Stimulated activated naive CD8-positive, alpha-beta T cell treated with anti-CD3 and anti-CD28 coated beads, Interleukin-15, amount 100 ng/mL, for 72 hours (primary cell): Measurements from ENCODE around the gene DTNBP1.
A peak's percentile ranks its signal among the peaks of the same experiment; 100 is the strongest.

Experiments
- ATAC-seq: fragments of 150-1000 bp; cut with Tn5 transposase; 2 replicates; pipeline ENCODE4 v1.10.0; 2021; ENCODE audit warnings: mild to moderate bottlenecking, moderate library complexity
- DNase-seq, 2 donors: peaks; one replicate each; pipeline ENCODE4 v3.0.0; 2021 to 2022
- H3K27ac Mint-ChIP-seq, 2 donors: one replicate each; pipeline ENCODE4 v1.8.0; 2022; ENCODE audit warnings: mild to moderate bottlenecking in 2 of 2, mixed read lengths in 2 of 2, moderate library complexity in 2 of 2
- H3K27me3 Mint-ChIP-seq: one replicate; pipeline ENCODE4 v1.8.0; 2022; ENCODE audit warnings: mixed read lengths
- H3K4me1 Mint-ChIP-seq: one replicate; pipeline ENCODE4 v1.8.0; 2022; ENCODE audit warnings: mild to moderate bottlenecking, mixed read lengths
- H3K4me3 Mint-ChIP-seq, 2 donors: one replicate each; pipeline ENCODE4 v1.8.0; 2022; ENCODE audit warnings: mild to moderate bottlenecking in 2 of 2, mixed read lengths in 2 of 2, moderate library complexity in 1 of 2
- H3K9me3 Mint-ChIP-seq, 2 donors: one replicate each; pipeline ENCODE4 v1.8.0; 2022; ENCODE audit warnings: mixed read lengths in 2 of 2

DTNBP1 gene

GRCh38 chr6:15594512-15595259 is 68.1 kb downstream of the DTNBP1 start:
- ATAC-seq (no peak), DNase-seq (no peak)
- H3K27ac Mint-ChIP-seq, result no peak overlapping the region

DNA sequence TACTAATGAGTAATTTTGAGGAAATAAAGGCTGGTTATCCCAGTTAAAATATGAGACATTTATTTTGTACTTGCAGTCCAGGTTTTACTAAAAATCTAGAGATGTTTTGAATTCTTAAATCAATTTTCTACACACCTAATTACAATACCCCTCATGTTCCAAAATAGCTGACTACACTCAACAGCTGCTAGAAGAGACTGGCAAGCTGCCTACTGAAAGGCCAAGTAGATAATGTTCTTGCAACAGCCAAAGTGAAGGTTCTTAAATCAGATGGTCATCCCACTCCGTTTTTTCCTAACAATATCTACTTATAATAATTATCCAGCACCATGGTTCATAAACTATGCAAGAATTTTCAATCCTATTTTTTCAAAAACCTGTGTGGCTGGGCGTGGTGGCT is 69.0 kb downstream of the DTNBP1 start:
- no peak overlapping the region for H3K27ac Mint-ChIP-seq
- no peak overlapping the region for H3K4me3 Mint-ChIP-seq
- DNase-seq (no peak), ATAC-seq (no peak)
- peaks cover 51% of the 10 kb centered on the region for H3K4me1 Mint-ChIP-seq
- H3K9me3 Mint-ChIP-seq, result no peaks in the 10 kb centered on the region
- no peaks in the 10 kb centered on the region for H3K27me3 Mint-ChIP-seq

More at GRCh38 chr6:15594512-15595259, 68.1 kb downstream of the DTNBP1 start:
- Mint-ChIP-seq H3K9me3 (no peaks in the 10 kb centered on the region), H3K4me1 (peaks cover 42% of the 10 kb centered on the region), H3K27me3 (no peaks in the 10 kb centered on the region), H3K4me3 (no peak overlapping the region)

DNA sequence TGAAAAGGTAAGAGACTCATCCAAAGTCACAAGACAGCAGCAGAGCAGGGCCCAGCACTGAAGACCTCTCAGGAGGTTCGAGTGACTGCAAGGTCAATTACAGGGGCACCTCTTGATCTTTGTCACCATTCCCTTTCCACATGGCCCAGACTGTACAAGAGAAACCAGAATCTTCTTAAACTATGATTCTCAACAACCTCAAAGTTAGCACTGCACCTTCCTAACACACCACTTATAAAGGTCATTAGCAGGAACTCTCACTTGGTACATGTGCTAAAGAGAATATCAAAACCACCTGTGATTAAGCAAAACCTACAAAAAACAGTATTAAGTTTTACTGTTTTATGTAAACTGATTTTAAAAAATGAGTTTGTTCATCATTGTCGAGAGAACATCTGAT is 70.2 kb downstream of the DTNBP1 start:
- H3K27ac Mint-ChIP-seq, result no peak overlapping the region
- DNase-seq, result no peak
- H3K4me1 Mint-ChIP-seq, result peaks cover 57% of the 10 kb centered on the region
- no peaks in the 10 kb centered on the region for H3K27me3 Mint-ChIP-seq
- ATAC-seq, result no peak
- no peaks in the 10 kb centered on the region for H3K9me3 Mint-ChIP-seq
- H3K4me3 Mint-ChIP-seq, result no peak overlapping the region

DNA sequence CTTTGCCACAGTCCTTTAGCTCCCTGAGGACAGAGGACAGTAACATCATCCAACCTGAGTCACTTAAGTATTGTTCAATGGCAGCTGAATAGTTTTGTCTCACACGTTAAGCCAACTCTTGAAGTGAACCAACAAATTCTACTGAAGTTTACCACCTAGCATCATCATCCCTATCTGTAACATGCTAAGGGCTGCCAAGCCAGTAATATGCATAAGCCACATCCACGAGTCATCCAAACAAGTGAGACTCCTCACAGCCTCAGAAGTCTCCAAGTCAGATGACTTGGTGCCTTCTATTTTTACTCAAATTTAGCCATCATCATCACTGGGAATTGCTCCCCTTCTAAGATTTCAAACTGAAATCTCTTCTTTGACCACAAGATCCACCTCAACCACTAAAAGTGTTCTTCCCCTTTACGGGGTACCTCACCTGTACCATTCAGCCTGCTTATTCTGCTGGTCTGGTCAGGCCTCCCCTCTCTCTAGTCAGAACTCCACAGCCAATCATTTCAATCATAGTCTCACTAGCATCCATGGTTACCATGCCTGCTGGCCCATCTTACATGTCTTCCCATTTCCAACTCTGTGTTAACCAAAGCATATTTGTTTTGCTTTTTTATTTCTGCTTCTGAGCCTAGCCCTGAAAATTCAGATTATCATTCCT is 73.7 kb downstream of the DTNBP1 start:
- ATAC-seq (peak; percentile 99), DNase-seq (peak in 1 of 2 donors; percentile 46)
- H3K27ac Mint-ChIP-seq, result no peak overlapping the region
- no peaks in the 10 kb centered on the region for H3K27me3 Mint-ChIP-seq
- no peak overlapping the region for H3K4me3 Mint-ChIP-seq
- peaks cover 43% of the 10 kb centered on the region for H3K4me1 Mint-ChIP-seq
- H3K9me3 Mint-ChIP-seq, result no peaks in the 10 kb centered on the region

- no peak for ATAC-seq
- Mint-ChIP-seq H3K9me3 (no peaks in the 10 kb centered on the region), H3K27me3 (no peaks in the 10 kb centered on the region), H3K4me1 (peaks cover 32% of the 10 kb centered on the region), H3K4me3 (no peak overlapping the region), H3K27ac (peak overlapping the region in 1 of 2 donors; percentile 62)
- no peak for DNase-seq
Measured at GRCh38 chr6:15586503-15586902, 76.3 kb downstream of the DTNBP1 start.

DNA sequence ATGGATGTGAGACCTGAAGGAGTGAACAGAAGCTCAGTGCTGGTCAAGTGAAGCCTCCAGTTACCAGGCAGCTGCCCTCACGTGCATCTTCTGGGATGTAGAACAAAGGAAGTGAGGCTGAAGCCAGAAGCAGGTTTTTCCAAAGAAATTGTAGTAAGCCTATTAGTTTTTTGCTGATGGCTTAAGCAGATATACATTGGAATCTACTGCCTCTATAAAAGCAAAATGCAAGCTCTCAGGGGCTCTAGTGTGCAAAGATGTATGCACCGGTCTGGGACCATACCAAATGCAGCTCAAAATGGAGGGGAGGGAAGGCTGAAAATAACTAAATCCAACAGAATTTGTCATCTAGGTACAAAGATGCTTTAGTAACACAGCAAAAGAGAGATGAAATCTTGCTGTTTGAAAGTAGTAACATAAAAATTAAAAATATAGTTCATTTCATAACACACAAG is 77.0 kb downstream of the DTNBP1 start:
- H3K27ac Mint-ChIP-seq, result no peak overlapping the region

GRCh38 chr6:15582499-15582898 is 80.3 kb downstream of the DTNBP1 start:
- ATAC-seq, result no peak
- H3K27ac Mint-ChIP-seq, result no peak overlapping the region
- H3K27me3 Mint-ChIP-seq, result no peaks in the 10 kb centered on the region

More for the DNA sequence above, 77.0 kb downstream of the DTNBP1 start:
- DNase-seq (no peak), ATAC-seq (no peak)
- H3K27me3 Mint-ChIP-seq, result no peaks in the 10 kb centered on the region
- no peak overlapping the region for H3K4me3 Mint-ChIP-seq
- H3K9me3 Mint-ChIP-seq, result no peaks in the 10 kb centered on the region
- peaks cover 32% of the 10 kb centered on the region for H3K4me1 Mint-ChIP-seq

GRCh38 chr6:15581751-15582150 is 81.1 kb downstream of the DTNBP1 start:
- H3K27me3 Mint-ChIP-seq, result no peaks in the 10 kb centered on the region
- ATAC-seq (no peak), DNase-seq (no peak)
- H3K27ac Mint-ChIP-seq, result peak overlapping the region in 1 of 2 donors; percentile 37
- H3K9me3 Mint-ChIP-seq, result no peaks in the 10 kb centered on the region
- no peak overlapping the region for H3K4me3 Mint-ChIP-seq
- peaks cover 27% of the 10 kb centered on the region for H3K4me1 Mint-ChIP-seq

More at GRCh38 chr6:15582499-15582898, 80.3 kb downstream of the DTNBP1 start:
- Mint-ChIP-seq H3K4me1 (peaks cover 23% of the 10 kb centered on the region), H3K9me3 (no peaks in the 10 kb centered on the region), H3K4me3 (no peak overlapping the region)
- DNase-seq, result no peak

DNA sequence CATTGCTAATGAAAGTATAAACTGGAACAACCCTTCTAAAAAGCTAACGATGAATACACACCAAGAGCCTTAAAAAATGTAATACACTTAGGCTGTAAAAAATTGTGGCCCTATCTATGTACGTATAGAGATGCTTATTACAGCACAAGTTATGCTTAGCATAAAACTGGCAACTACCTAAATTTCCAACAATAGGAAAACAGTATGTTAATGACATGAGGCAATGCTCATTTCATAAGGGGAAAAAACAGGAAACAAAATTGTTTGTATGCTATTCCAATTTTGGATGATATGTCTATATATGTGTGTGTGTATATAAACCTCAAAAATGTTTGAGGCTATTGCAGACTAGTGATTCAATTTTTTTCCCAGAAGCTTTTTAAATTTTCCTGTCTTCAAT is 82.5 kb downstream of the DTNBP1 start:
- Mint-ChIP-seq H3K9me3 (no peaks in the 10 kb centered on the region), H3K4me3 (no peak overlapping the region), H3K27me3 (no peaks in the 10 kb centered on the region), H3K27ac (no peak overlapping the region), H3K4me1 (peaks cover 27% of the 10 kb centered on the region)
- ATAC-seq (no peak), DNase-seq (no peak)

DNA sequence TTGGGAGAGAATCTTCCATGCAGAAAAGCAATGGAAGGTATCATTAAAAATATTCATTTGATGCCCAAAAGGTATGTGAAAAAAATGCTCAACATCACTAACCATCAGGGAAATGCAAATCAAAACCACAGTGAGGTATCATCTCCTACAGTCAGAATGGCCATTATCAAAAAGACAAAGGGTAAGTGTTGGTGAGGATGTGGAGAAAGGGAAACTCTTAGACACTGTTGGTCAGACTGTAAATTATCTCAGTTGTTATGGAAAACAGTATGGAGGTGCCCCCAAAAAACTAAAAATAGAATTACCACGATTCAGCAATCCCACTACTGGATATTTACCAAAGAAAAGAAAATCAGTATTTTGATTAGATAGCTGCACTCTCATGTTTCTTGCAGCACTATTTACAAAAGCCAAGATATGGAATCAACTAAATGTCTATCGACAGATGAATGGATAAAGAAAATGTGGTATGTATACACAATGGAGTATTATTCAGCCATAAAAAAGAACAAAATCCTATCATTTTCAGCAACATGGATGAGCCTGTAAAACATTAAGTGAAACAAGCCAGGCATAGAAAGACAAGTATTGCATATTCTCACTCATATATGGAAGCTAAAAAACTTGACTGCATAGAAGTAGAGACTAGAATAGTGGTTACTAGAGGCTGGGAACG is 84.0 kb downstream of the DTNBP1 start:
- H3K27ac Mint-ChIP-seq, result no peak overlapping the region
- ATAC-seq, result no peak
- H3K4me3 Mint-ChIP-seq, result no peak overlapping the region
- no peaks in the 10 kb centered on the region for H3K27me3 Mint-ChIP-seq
- peaks cover 29% of the 10 kb centered on the region for H3K4me1 Mint-ChIP-seq
- no peaks in the 10 kb centered on the region for H3K9me3 Mint-ChIP-seq
- no peak for DNase-seq

- no peak overlapping the region for H3K4me3 Mint-ChIP-seq
- ATAC-seq (no peak), DNase-seq (no peak)
- no peaks in the 10 kb centered on the region for H3K9me3 Mint-ChIP-seq
- H3K27me3 Mint-ChIP-seq, result no peaks in the 10 kb centered on the region
- peaks cover 29% of the 10 kb centered on the region for H3K4me1 Mint-ChIP-seq
- H3K27ac Mint-ChIP-seq, result peak overlapping the region in 1 of 2 donors; percentile 55
Measured at GRCh38 chr6:15577550-15578171, 85.2 kb downstream of the DTNBP1 start.

- peak overlapping the region in 1 of 2 donors; percentile 44 for H3K27ac Mint-ChIP-seq
- no peaks in the 10 kb centered on the region for H3K9me3 Mint-ChIP-seq
Measured at GRCh38 chr6:15577106-15577505, 85.7 kb downstream of the DTNBP1 start.

GRCh38 chr6:15575357-15576033 is 87.3 kb downstream of the DTNBP1 start:
- H3K9me3 Mint-ChIP-seq, result no peaks in the 10 kb centered on the region
- no peak overlapping the region for H3K4me3 Mint-ChIP-seq
- no peak overlapping the region for H3K27ac Mint-ChIP-seq
- H3K27me3 Mint-ChIP-seq, result no peaks in the 10 kb centered on the region
- peaks cover 29% of the 10 kb centered on the region for H3K4me1 Mint-ChIP-seq
- DNase-seq, result no peak
- no peak for ATAC-seq

More at GRCh38 chr6:15577106-15577505, 85.7 kb downstream of the DTNBP1 start:
- no peaks in the 10 kb centered on the region for H3K27me3 Mint-ChIP-seq
- DNase-seq, result no peak
- no peak for ATAC-seq
- H3K4me1 Mint-ChIP-seq, result peaks cover 29% of the 10 kb centered on the region
- H3K4me3 Mint-ChIP-seq, result no peak overlapping the region

DNA sequence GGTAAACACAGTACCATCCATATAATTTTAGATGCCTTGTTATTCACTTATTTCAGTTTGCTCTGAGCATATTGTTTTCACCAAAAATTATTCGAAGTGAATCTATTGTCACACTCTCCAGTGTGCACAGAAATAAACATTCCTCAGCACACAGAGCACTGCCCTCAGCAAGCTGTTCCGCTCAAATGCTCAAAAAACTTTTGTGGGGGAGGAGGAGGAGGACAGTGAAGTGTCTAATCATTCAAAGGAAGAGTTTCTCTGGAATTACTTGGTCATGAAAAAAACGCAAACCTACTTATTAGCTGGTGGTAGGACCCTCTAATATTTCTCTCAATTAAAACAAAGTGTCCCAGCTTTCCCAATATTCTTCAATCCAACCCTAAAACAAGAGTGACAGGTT is 88.3 kb downstream of the DTNBP1 start:
- Mint-ChIP-seq H3K9me3 (no peaks in the 10 kb centered on the region), H3K27me3 (no peaks in the 10 kb centered on the region), H3K4me1 (peaks cover 34% of the 10 kb centered on the region), H3K27ac (no peak overlapping the region), H3K4me3 (no peak overlapping the region)
- ATAC-seq (no peak), DNase-seq (no peak)

- Mint-ChIP-seq H3K9me3 (no peaks in the 10 kb centered on the region), H3K4me3 (no peak overlapping the region), H3K4me1 (peaks cover 35% of the 10 kb centered on the region), H3K27me3 (no peaks in the 10 kb centered on the region), H3K27ac (peak overlapping the region in 1 of 2 donors; percentile 69)
- DNase-seq (no peak), ATAC-seq (no peak)
Measured at GRCh38 chr6:15574023-15574422, 88.8 kb downstream of the DTNBP1 start.
